Kidney (tissue), 14 donors: Measurements from ENCODE around the gene ZNF841. TPM values are rescaled to one million over a fixed set of nuclear protein-coding genes. Genes with fewer than 3 reads are reported as not detected.

Source experiments
- DNase-seq, 5 donors: peaks; one replicate each; pipeline ENCODE4 v3.0.0-alpha.2; 2013 to 2020
- FAIRE-seq: peaks from 2 replicates; lab custom pipeline; 2012; peaks lifted over from hg19 to GRCh38; lab: Jason Lieb, UNC
- H3K27ac ChIP-seq, 2 donors: one replicate each; pipeline ENCODE4 v1.7.0; 2013; ENCODE audit warnings: low read depth in 2 of 2, low read length in 2 of 2, inconsistent platforms in 1 of 2
- H3K27me3 ChIP-seq: one replicate; pipeline ENCODE4 v1.7.1; 2013; ENCODE audit warnings: low read length, inconsistent platforms; ENCODE audit not compliant: control insufficient read depth, insufficient read depth
- H3K36me3 ChIP-seq, 3 donors: one replicate each; pipeline versions ENCODE4 v1.7.0 to v1.7.1; 2013; ENCODE audit warnings: low read length in 3 of 3, control low read depth in 1 of 3, inconsistent platforms in 1 of 3; ENCODE audit not compliant: insufficient read depth in 3 of 3, control insufficient read depth in 2 of 3
- H3K4me1 ChIP-seq, 3 donors: one replicate each; pipeline versions ENCODE4 v1.7.0 to v1.7.1; 2013; ENCODE audit warnings: low read length in 3 of 3, inconsistent platforms in 1 of 3, low read depth in 1 of 3; ENCODE audit not compliant: control insufficient read depth in 2 of 3, insufficient read depth in 2 of 3
- H3K4me3 ChIP-seq, 3 donors: one replicate each; pipeline versions ENCODE4 v1.7.0 to v1.8.1; 2013; ENCODE audit warnings: low read length in 3 of 3, control low read depth in 1 of 3, inconsistent platforms in 1 of 3
- H3K9ac ChIP-seq, 3 donors: one replicate each; pipeline versions ENCODE4 v1.7.0 to v1.7.1; 2013; ENCODE audit warnings: low read length in 3 of 3, control low read depth in 1 of 3, inconsistent platforms in 1 of 3
- H3K9me3 ChIP-seq, 3 donors: one replicate each; pipeline versions ENCODE4 v1.7.0 to v1.7.1; 2013; ENCODE audit warnings: low read length in 3 of 3, control low read depth in 1 of 3, inconsistent platforms in 1 of 3; ENCODE audit not compliant: control insufficient read depth in 2 of 3, insufficient read depth in 1 of 3
- intact Hi-C: fragments of 100-400 bp; cut with DNase I; formaldehyde crosslinking; loops from one replicate; pipeline ENCODE4 v1.11.1; 2022
- polyA plus RNA-seq: library from polyadenylated mRNA; stranded (reverse); fragments of 350-450 nt; fragmentation: Illumina TruSeq; extraction: RNeasy Lipid Tissue Mini Kit (QIAGEN cat#74804); gene quantifications from one replicate; pipeline ENCODE4 v1.2.3, GENCODE V29; 2014; ENCODE audit warnings: low read depth, low replicate concordance; ENCODE audit not compliant: insufficient read depth
- total RNA-seq: library from RNA; stranded (reverse); fragmentation: NEBNext Ultra II Directional; extraction: Animal tissue kit (Norgen Biotek cat#: 25700); gene quantifications from one replicate; pipeline ENCODE4 v1.2.1, GENCODE V29; 2021
- TF ChIP-seq, protein P1 (sequence below): IDR thresholded peaks from 3 replicates; pipeline ENCODE4 v1.5.1; 2012; ENCODE audit warnings: mild to moderate bottlenecking, moderate library complexity, borderline replicate concordance; ENCODE audit not compliant: insufficient read depth; ENCODE audit errors: extremely low read depth
- donor health status: control.
- donor health status: control.
- donor health status: control.
- donor health status: control.
- donor health status: control.
- donor health status: DM: yes; HTN: yes; CAD: no.
- donor health status: Normal renal cell carcinoma (clear cell type).

The ZNF841 gene
- total and polyA plus RNA-seq, 2 donors from 2014 or later, result 2.8 to 28.5 TPM

DNA sequence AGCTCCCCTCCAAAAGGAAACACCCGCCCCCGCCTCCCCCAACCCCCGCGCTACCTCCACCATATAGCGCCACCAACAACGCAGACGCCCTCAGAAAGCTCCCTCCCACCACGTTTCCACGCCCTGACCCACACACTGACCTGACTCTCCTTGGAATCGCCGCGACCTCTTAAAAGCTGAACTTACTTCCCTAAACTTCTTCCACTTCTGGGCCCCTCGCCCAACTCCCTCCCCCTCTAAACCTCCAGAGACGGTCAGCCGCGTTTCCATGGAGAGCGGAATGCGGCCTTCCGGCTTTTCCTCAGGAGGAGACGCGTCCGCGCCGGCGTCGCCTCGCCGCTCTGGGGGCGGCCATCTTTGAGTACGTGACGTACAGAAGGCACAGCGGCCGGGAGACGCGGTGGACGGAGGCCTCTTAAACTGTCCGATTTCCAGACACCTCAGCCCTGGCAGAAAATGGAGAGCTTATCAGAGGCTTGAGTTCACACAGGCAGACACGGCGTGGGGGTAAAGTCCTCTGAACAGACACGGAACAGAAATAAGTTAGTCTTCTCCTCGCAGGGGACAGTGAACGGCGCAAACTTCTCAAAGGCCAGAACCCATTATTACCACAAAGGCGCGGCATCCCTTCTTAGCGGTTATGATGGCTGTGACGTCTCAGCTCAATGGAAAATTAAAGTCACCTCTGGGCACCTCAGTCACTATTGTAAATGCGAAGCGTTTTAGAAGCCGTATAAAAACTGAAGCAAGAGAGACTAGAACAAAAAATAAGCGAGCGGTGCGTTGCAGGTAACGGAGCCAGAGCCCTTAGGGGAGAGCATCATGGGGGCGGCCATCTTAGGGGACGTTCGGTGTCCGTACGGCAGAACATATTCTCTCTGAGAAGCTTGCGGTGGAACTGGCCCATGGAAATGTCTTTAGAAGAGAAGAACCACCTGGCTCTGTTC is 46.7 kb downstream of the ZNF841 start, which contains the start of gene ZNF432:
Gene ZNF432, minus strand, starts transcription at position 284 of the 947 bp plus-strand sequence. CDS start 1,970 bp downstream, outside the sequence.
- Histone ChIP-seq H3K36me3 (peaks cover 0 to 12% (median 7%) of the 10 kb centered on the region in 3 donors), H3K27ac (peak within 1 kb of the TSS; percentile 93 to 98), H3K4me1 (peaks cover 0 to 3% (median 0%) of the 10 kb centered on the region in 3 donors), H3K9ac (peak within 1 kb of the TSS; percentile 84 to 98 (median 92)), H3K27me3 (no peaks in the 10 kb centered on the region), H3K4me3 (peak within 1 kb of the TSS; percentile 93 to 97 (median 97)), H3K9me3 (peaks cover 3 to 25% (median 7%) of the 10 kb centered on the region in 3 donors)
- FAIRE-seq (peak; percentile 29), DNase-seq (peak; percentile 96 to 99 (median 98))
- TF ChIP-seq, protein P1, sequence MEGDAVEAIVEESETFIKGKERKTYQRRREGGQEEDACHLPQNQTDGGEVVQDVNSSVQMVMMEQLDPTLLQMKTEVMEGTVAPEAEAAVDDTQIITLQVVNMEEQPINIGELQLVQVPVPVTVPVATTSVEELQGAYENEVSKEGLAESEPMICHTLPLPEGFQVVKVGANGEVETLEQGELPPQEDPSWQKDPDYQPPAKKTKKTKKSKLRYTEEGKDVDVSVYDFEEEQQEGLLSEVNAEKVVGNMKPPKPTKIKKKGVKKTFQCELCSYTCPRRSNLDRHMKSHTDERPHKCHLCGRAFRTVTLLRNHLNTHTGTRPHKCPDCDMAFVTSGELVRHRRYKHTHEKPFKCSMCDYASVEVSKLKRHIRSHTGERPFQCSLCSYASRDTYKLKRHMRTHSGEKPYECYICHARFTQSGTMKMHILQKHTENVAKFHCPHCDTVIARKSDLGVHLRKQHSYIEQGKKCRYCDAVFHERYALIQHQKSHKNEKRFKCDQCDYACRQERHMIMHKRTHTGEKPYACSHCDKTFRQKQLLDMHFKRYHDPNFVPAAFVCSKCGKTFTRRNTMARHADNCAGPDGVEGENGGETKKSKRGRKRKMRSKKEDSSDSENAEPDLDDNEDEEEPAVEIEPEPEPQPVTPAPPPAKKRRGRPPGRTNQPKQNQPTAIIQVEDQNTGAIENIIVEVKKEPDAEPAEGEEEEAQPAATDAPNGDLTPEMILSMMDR, result no peak
- intact Hi-C loops, result no loop called here

DNA sequence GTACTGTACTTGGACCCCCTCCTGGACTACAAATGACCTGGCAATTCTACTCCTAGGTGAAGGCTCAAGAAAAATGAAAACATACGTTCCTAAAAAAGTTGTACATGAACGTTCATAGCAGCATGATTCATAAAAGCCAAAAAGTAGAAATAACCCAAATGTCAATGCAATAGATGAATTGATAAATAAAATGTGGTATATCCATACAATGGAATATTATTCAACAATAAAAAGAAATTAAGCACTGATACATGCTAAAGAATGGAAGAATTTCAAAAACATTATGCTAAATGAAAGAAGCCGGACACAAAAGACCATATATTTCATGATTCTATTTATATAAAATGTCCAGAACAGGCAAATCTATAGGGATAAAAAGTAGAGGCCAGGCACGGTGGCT is 56.4 kb downstream of the ZNF841 start:
- Histone ChIP-seq H3K4me3 (no peak overlapping the region), H3K4me1 (no peaks in the 10 kb centered on the region), H3K36me3 (peaks cover 47 to 63% (median 57%) of the 10 kb centered on the region in 3 donors), H3K9ac (no peak overlapping the region), H3K27ac (no peak overlapping the region), H3K9me3 (peaks cover 19 to 51% (median 30%) of the 10 kb centered on the region in 3 donors), H3K27me3 (no peaks in the 10 kb centered on the region)
- DNase-seq (no peak), FAIRE-seq (no peak)
- intact Hi-C loops, result no loop called here
- TF ChIP-seq, protein P1, result no peak

DNA sequence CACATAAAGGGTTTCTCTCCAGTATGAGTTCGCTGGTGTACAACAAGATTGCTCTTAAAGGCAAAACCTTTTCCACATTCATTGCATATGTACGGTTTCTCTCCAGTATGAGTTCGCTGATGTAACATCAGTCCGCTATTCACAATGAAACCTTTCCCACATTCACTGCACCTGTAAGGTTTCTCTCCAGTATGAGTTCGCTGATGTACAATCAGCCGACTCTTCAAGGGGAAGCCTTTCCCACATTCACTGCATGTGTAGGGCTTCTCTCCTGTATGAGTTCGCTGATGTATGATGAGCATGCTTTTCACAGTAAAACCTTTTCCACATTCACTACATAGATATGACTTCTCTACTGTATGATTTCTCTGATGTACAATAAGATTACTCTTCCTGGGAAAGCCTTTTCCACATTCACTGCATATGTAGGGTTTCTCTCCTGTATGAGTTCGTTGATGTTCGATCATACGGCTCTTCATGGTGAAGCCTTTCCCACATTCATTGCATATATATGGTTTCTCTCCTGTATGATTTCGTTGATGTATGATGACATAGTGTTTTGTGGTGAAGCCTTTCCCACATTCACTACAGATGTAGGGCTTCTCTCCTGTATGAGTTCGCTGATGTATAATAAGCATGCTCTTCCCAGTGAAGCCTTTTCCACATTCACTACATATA is 61.4 kb downstream of the ZNF841 start:
- peaks cover 37 to 59% (median 50%) of the 10 kb centered on the region in 3 donors for H3K36me3 ChIP-seq
- TF ChIP-seq, protein P1, result no peak
- no peak overlapping the region for H3K27ac ChIP-seq
- H3K9ac ChIP-seq, result no peak overlapping the region
- DNase-seq (no peak), FAIRE-seq (no peak)
- intact Hi-C loops, result no loop called here
- H3K4me1 ChIP-seq, result no peaks in the 10 kb centered on the region
- H3K27me3 ChIP-seq, result no peaks in the 10 kb centered on the region
- peaks cover 21 to 71% (median 48%) of the 10 kb centered on the region in 3 donors for H3K9me3 ChIP-seq
- H3K4me3 ChIP-seq, result peak overlapping the region in 2 of 3 donors; percentile 16 to 39
